GM12801 (cell line): ENCODE measurements around the gene GCLC.

Experiments
- TF ChIP-seq, protein P1 (sequence below): IDR thresholded peaks from one replicate; pipeline ENCODE4 v1.5.1; 2011; ENCODE audit warnings: control low read depth; ENCODE audit not compliant: insufficient read length; ENCODE audit errors: extremely low read depth

GCLC gene

DNA sequence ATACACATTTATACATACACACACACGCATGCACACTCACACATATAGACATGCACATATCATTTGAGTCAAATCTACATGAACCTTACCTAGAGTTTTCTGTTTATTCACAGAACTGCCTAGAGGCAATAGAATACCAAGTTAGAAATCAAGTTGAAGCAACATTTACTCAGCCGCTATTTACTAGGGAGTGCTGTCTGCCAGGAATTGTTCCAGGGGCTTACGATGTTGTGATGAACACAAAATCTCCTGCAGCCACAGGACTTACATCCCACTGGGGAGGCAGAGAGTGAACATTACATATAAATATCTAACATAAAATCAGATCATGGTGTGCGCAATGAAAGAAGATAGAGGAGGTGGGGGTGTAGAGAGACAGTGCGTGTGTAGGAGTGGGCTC is 80.4 kb downstream of the GCLC start:
- TF ChIP-seq, protein P1, sequence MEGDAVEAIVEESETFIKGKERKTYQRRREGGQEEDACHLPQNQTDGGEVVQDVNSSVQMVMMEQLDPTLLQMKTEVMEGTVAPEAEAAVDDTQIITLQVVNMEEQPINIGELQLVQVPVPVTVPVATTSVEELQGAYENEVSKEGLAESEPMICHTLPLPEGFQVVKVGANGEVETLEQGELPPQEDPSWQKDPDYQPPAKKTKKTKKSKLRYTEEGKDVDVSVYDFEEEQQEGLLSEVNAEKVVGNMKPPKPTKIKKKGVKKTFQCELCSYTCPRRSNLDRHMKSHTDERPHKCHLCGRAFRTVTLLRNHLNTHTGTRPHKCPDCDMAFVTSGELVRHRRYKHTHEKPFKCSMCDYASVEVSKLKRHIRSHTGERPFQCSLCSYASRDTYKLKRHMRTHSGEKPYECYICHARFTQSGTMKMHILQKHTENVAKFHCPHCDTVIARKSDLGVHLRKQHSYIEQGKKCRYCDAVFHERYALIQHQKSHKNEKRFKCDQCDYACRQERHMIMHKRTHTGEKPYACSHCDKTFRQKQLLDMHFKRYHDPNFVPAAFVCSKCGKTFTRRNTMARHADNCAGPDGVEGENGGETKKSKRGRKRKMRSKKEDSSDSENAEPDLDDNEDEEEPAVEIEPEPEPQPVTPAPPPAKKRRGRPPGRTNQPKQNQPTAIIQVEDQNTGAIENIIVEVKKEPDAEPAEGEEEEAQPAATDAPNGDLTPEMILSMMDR, result no peak

DNA sequence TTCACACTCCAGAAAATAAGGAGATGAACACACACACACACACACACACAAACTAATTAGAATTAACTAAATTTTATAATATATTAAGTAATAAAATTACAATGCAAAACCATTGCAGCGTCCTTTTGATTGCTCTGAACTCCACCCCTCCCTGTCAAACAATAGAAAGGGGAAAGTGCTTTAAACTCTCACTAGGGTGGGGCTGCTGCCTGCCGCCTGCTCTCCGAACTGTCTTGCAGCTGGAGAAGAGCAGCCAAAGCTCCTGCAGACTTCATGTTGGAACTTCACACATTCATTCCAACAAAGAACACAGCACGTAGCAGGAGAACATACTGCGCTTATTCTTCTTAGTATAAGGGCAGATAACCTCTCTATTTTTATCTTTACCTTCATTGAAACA is 83.2 kb downstream of the GCLC start:
- TF ChIP-seq, protein P1, result no peak

DNA sequence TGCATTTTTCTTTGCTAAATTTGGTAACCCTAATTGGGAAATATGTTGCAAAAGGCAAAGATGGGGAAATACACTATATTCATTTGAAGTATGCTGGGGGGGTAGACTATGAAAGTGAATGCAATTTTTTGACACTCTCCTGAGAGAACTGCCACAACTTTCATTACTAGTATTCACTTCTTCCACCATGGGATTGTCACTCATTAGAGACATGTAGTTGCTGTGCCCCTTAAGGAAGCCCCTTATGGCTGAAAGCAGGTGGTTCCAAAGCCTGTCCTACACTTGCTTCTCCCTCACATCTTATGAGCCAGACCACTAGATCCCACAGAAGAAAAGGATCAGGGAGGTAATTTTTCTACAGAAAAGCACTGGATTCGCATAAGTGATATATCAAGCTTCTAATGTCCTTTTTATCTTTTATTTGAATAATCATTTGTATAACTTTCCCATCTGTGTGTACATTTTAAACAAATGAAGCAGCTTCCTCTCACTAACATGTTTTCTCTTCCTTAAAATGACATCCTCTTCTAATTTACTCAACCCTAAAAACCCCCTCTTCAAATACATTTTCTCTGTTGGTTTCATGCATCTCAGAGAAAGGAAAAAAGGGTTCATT is 83.8 kb downstream of the GCLC start:
- TF ChIP-seq, protein P1, result no peak

DNA sequence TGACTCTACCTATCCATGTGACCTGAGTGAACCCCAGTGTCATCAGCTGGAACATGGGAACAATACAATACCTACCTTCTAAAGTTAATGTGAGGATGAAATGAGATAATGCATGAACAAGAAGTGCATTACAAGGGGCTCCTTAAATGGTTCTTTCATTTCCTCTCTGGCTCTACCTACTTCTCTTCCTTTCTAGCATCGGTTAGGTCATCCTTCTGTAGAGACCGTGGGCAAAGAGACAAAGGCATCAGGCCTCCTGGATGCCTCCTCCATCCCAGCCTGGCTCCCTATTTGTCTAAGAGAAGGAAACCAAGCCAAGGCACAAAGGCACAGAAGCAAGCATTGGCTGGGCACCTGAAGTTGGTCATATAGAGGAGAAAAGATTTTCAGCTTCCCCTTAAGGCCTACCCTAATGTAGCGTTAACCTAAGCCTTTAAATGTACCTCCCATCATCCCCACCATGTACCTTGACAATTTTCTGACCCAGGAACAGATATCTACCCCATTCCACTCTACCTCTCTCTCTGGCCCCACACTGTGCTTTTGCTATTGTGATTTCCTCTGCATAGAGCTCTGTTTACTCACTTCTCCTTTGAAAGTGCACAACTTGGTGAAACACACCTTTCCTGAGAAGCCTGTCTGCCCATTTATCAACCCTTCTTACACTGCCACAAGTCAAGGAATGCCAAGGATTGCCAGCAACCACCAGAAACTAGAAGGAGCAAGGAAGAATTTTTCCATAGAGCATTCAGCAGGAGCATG is 86.6 kb downstream of the GCLC start:
- TF ChIP-seq, protein P1, result no peak

DNA sequence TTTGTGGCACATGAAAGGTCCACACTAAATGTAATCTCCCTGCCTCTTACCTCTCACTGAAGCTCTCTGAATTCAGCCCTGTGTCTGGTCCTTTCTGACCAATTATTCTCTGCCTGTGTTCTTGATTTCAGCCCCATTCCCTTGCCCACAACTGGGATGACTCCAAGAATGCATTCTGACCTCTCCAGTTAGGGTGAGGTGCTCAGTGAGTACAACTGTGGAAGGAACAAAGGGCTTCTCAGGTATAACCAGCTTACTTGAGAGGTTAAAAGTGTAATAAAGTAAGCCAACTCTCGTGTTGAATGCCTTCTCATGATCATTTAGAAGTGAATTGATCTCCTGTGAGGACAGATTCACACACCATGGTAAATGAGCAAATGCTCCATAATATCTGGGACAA is 88.1 kb downstream of the GCLC start:
- TF ChIP-seq, protein P1, result no peak

DNA sequence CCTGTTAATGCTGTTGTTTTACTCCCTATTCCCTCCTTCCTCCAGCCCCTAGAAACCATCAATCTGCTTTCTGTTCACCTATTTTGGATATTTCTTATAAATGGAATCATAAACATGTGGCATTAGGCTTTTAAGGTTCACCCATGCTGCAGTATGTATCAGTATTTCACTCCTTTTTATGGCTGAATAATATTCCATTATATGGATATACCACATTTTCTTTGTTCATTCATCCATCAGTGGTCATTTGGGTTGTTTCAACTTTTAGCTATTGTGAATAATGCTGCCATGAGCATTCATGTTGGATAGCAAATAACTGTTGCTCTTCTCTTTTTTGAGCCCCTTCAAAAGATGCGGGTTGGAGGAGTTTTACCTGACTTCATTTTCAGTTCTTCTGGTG is 89.2 kb downstream of the GCLC start:
- TF ChIP-seq, protein P1, result no peak

DNA sequence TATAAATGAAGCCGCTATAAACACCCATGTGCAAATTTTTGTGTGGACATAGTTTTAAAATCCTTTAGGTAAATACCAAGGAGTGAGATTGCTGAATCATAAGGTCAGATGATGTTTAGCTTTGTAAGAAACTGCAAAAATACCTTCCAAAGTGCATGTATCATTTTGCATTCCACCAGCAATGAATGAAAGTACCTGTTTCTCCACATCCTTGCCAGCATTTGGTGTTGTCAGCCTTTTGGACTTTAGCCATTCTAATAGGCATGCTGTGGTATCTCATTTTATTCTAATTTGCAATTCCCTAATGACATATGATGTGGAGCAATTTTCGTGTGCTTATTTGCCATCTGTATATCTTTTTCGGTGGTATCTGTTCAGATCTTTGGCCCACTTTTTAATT is 93.7 kb downstream of the GCLC start:
- TF ChIP-seq, protein P1, result no peak
